ENCODE data around the gene HCK. TPM values are rescaled to one million over a fixed set of nuclear protein-coding genes. Genes with fewer than 3 reads are reported as not detected.

HCK gene
- total RNA-seq, 1 donor from 2014 or later: not detected

GRCh38 chr20:32129863-32130262 is 77.8 kb downstream of the HCK start:
- Mint-ChIP-seq H3K27me3 (no peaks in the 10 kb centered on the region), H3K36me3 (ENCODE audit: insufficient read depth) (peaks cover 2% of the 10 kb centered on the region), H3K27ac (no peak overlapping the region), H3K4me1 (ENCODE audit: low read depth) (peaks cover 7% of the 10 kb centered on the region), H3K9me3 (ENCODE audit: low read depth) (no peaks in the 10 kb centered on the region), H3K4me3 (ENCODE audit: low read depth) (no peak overlapping the region)
- TF ChIP-seq CTCF (IDR thresholded peaks at IDR 0.05; ENCODE audit: unreplicated experiment): no peak
- no peak for DNase-seq (ENCODE audit: low spot score, unreplicated experiment)

- no peak overlapping the region for H3K4me3 Mint-ChIP-seq (ENCODE audit: low read depth)
- DNase-seq (ENCODE audit: low spot score, unreplicated experiment): no peak
- no peaks in the 10 kb centered on the region for H3K27me3 Mint-ChIP-seq
- H3K27ac Mint-ChIP-seq: no peak overlapping the region
- no peaks in the 10 kb centered on the region for H3K9me3 Mint-ChIP-seq (ENCODE audit: low read depth)
- no peak for TF ChIP-seq CTCF (IDR thresholded peaks at IDR 0.05; ENCODE audit: unreplicated experiment)
- H3K36me3 Mint-ChIP-seq (ENCODE audit: insufficient read depth): peaks cover 2% of the 10 kb centered on the region
- peaks cover 7% of the 10 kb centered on the region for H3K4me1 Mint-ChIP-seq (ENCODE audit: low read depth)
Observed at GRCh38 chr20:32130352-32130751, 78.3 kb downstream of the HCK start.

GRCh38 chr20:32130965-32131364 is 78.9 kb downstream of the HCK start:
- H3K36me3 Mint-ChIP-seq (ENCODE audit: insufficient read depth): peaks cover 3% of the 10 kb centered on the region
- no peak for DNase-seq (ENCODE audit: low spot score, unreplicated experiment)
- no peaks in the 10 kb centered on the region for H3K27me3 Mint-ChIP-seq
- peaks cover 7% of the 10 kb centered on the region for H3K4me1 Mint-ChIP-seq (ENCODE audit: low read depth)
- H3K9me3 Mint-ChIP-seq (ENCODE audit: low read depth): no peaks in the 10 kb centered on the region
- TF ChIP-seq CTCF (IDR thresholded peaks at IDR 0.05; ENCODE audit: unreplicated experiment): no peak
- no peak overlapping the region for H3K4me3 Mint-ChIP-seq (ENCODE audit: low read depth)
- no peak overlapping the region for H3K27ac Mint-ChIP-seq

GRCh38 chr20:32132911-32133549 is 81.0 kb downstream of the HCK start:
- peaks cover 4% of the 10 kb centered on the region for H3K4me1 Mint-ChIP-seq (ENCODE audit: low read depth)
- DNase-seq (ENCODE audit: low spot score, unreplicated experiment): no peak
- no peaks in the 10 kb centered on the region for H3K9me3 Mint-ChIP-seq (ENCODE audit: low read depth)
- TF ChIP-seq CTCF (IDR thresholded peaks at IDR 0.05; ENCODE audit: unreplicated experiment): no peak
- no peaks in the 10 kb centered on the region for H3K27me3 Mint-ChIP-seq
- H3K4me3 Mint-ChIP-seq (ENCODE audit: low read depth): no peak overlapping the region
- no peak overlapping the region for H3K27ac Mint-ChIP-seq
- H3K36me3 Mint-ChIP-seq (ENCODE audit: insufficient read depth): peaks cover 3% of the 10 kb centered on the region

GRCh38 chr20:32134026-32134425 is 82.0 kb downstream of the HCK start:
- Mint-ChIP-seq H3K9me3 (ENCODE audit: low read depth) (no peaks in the 10 kb centered on the region), H3K4me3 (ENCODE audit: low read depth) (no peak overlapping the region), H3K27me3 (no peaks in the 10 kb centered on the region), H3K36me3 (ENCODE audit: insufficient read depth) (peaks cover 5% of the 10 kb centered on the region), H3K4me1 (ENCODE audit: low read depth) (peaks cover 4% of the 10 kb centered on the region), H3K27ac (no peak overlapping the region)
- no peak for TF ChIP-seq CTCF (IDR thresholded peaks at IDR 0.05; ENCODE audit: unreplicated experiment)
- no peak for DNase-seq (ENCODE audit: low spot score, unreplicated experiment)
